Neural cell (in vitro differentiated cells): ENCODE measurements around the gene MMP20. TPM values are rescaled to one million over a fixed set of nuclear protein-coding genes. Genes with fewer than 3 reads are reported as not detected.

Source experiments
- H2AFZ ChIP-seq: fragments of 200-600, 300-800 bp; sonication (generic), shearing (Covaris generic); 2 replicates; pipeline ENCODE4 v1.6.0; 2014; ENCODE audit warnings: low read depth, mild to moderate bottlenecking, antibody characterized with exemption, low read length, moderate library complexity
- H3F3A ChIP-seq: fragments of 200-600 bp; shearing (Covaris generic); 2 replicates; pipeline ENCODE4 v1.6.1; 2016; ENCODE audit warnings: mild to moderate bottlenecking, moderate library complexity, mixed read lengths, antibody characterized with exemption, low read length; ENCODE audit not compliant: insufficient read depth, poor library complexity, severe bottlenecking
- H3K27ac ChIP-seq: fragments of 200-600, 300-800 bp; sonication (generic), shearing (Covaris generic); 2 replicates; pipeline ENCODE4 v1.5.1; 2014; ENCODE audit warnings: mild to moderate bottlenecking, low read length, moderate library complexity
- H3K27me3 ChIP-seq: fragments of 300-800, 200-600 bp; sonication (generic), shearing (Covaris generic); 2 replicates; pipeline ENCODE4 v1.6.0; 2014; ENCODE audit warnings: mild to moderate bottlenecking, low read depth, low read length, moderate library complexity; ENCODE audit not compliant: insufficient read depth
- H3K36me3 ChIP-seq: fragments of 300-800, 200-600 bp; sonication (generic), shearing (Covaris generic); 2 replicates; pipeline ENCODE4 v1.5.1; 2014; ENCODE audit warnings: mild to moderate bottlenecking, antibody characterized with exemption, low read length, moderate library complexity; ENCODE audit not compliant: insufficient read depth
- H3K4me2 ChIP-seq: fragments of 300-800, 200-600 bp; sonication (generic), shearing (Covaris generic); 2 replicates; pipeline ENCODE4 v1.6.0; 2014; ENCODE audit warnings: mild to moderate bottlenecking, low read length
- H3K4me3 ChIP-seq: fragments of 300-800, 200-600 bp; sonication (generic), shearing (Covaris generic); 2 replicates; pipeline ENCODE4 v1.5.1; 2014; ENCODE audit warnings: mild to moderate bottlenecking, low read length, moderate library complexity
- H3K79me2 ChIP-seq: fragments of 200-600 bp; shearing (Covaris generic); replicated peaks from 2 replicates; pipeline ENCODE4 v1.6.0; 2014; ENCODE audit warnings: mild to moderate bottlenecking, low read length, moderate library complexity; ENCODE audit not compliant: insufficient read depth
- H3K9ac ChIP-seq: fragments of 300-800, 200-600 bp; sonication (generic), shearing (Covaris generic); 2 replicates; pipeline ENCODE4 v1.6.1; 2016; ENCODE audit warnings: mild to moderate bottlenecking, low read length, mixed read lengths
- H3K9me2 ChIP-seq: fragments of 200-600 bp; shearing (Covaris generic); 2 replicates; pipeline ENCODE4 v1.6.1; 2016; ENCODE audit warnings: mild to moderate bottlenecking, low read length, mixed read lengths; ENCODE audit not compliant: insufficient read depth
- H3K9me3 ChIP-seq: fragments of 200-600, 300-800 bp; sonication (generic), shearing (Covaris generic); 2 replicates; pipeline ENCODE4 v1.6.1; 2016; ENCODE audit warnings: mild to moderate bottlenecking, mixed run types, low read length, moderate library complexity, mixed read lengths
- H4K20me1 ChIP-seq: fragments of 200-600 bp; shearing (Covaris generic); 2 replicates; pipeline ENCODE4 v1.6.1; 2016; ENCODE audit warnings: mild to moderate bottlenecking, mixed run types; ENCODE audit not compliant: insufficient read depth
- EP300 ChIP-seq: fragments of 450-650 bp; conservative IDR thresholded peaks from 2 replicates; pipeline ENCODE4 v1.6.1; 2014; ENCODE audit warnings: antibody characterized with exemption, mild to moderate bottlenecking, moderate library complexity; ENCODE audit not compliant: poor library complexity, severe bottlenecking
- EZH2 ChIP-seq: fragments of 200-600, 300-800 bp; shearing (Covaris generic), sonication (generic); IDR thresholded peaks from 2 replicates; pipeline ENCODE4 v1.6.1; 2014; ENCODE audit warnings: antibody characterized with exemption, low read length, borderline replicate concordance, mild to moderate bottlenecking; ENCODE audit not compliant: insufficient read depth, poor library complexity, severe bottlenecking
- MXI1 ChIP-seq: fragments of 450-650 bp; conservative IDR thresholded peaks from 2 replicates; pipeline ENCODE4 v1.6.1; 2014; ENCODE audit warnings: antibody characterized with exemption, mild to moderate bottlenecking; ENCODE audit not compliant: poor library complexity, severe bottlenecking
- POLR2AphosphoS5 ChIP-seq: IDR thresholded peaks from 2 replicates; pipeline ENCODE4 v1.6.1; 2012
- RAD21 ChIP-seq: fragments of 450-650 bp; conservative IDR thresholded peaks from 2 replicates; pipeline ENCODE4 v1.6.1; 2014; ENCODE audit warnings: antibody characterized with exemption, mild to moderate bottlenecking, moderate library complexity
- SMC3 ChIP-seq: fragments of 450-650 bp; conservative IDR thresholded peaks from 2 replicates; pipeline ENCODE4 v1.6.1; 2014; ENCODE audit warnings: antibody characterized with exemption, mild to moderate bottlenecking, moderate library complexity; ENCODE audit not compliant: poor library complexity
- TAF1 ChIP-seq: IDR thresholded peaks from 2 replicates; pipeline ENCODE4 v1.6.1; 2012; ENCODE audit warnings: low read depth
- polyA plus RNA-seq: library from polyadenylated mRNA; depleted of rRNA; stranded (reverse); fragments of >200 nt; gene quantifications from 2 replicates; pipeline ENCODE4 v1.2.3, GENCODE V29; 2014
- TF ChIP-seq, protein P1 (sequence below): IDR thresholded peaks from 2 replicates; pipeline ENCODE4 v1.6.1; 2012; ENCODE audit warnings: borderline replicate concordance
- TF ChIP-seq, protein P2 (sequence below): fragments of 450-650 bp; IDR thresholded peaks from 2 replicates; pipeline ENCODE4 v1.5.1; 2014; ENCODE audit warnings: antibody characterized with exemption, mild to moderate bottlenecking, moderate library complexity; ENCODE audit not compliant: poor library complexity, severe bottlenecking

Gene MMP20
- polyA plus RNA-seq, 1 donor from 2014 or later: not detected

- H3K36me3 ChIP-seq: no peaks in the 10 kb centered on the region
- H3K27ac ChIP-seq: no peak overlapping the region
- H2AFZ ChIP-seq: no peak overlapping the region
- no peak overlapping the region for H3K4me2 ChIP-seq
- no peaks in the 10 kb centered on the region for H3K79me2 ChIP-seq
- H3K27me3 ChIP-seq: no peaks in the 10 kb centered on the region
- H3K9me3 ChIP-seq: no peaks in the 10 kb centered on the region
- H3F3A ChIP-seq: no peaks in the 10 kb centered on the region
- H3K4me3 ChIP-seq: no peak overlapping the region
- TF ChIP-seq SMC3 (no peak), TAF1 (no peak), POLR2AphosphoS5 (no peak), EZH2 (no peak), RAD21 (no peak), EP300 (no peak), MXI1 (no peak)
- TF ChIP-seq, protein P1, sequence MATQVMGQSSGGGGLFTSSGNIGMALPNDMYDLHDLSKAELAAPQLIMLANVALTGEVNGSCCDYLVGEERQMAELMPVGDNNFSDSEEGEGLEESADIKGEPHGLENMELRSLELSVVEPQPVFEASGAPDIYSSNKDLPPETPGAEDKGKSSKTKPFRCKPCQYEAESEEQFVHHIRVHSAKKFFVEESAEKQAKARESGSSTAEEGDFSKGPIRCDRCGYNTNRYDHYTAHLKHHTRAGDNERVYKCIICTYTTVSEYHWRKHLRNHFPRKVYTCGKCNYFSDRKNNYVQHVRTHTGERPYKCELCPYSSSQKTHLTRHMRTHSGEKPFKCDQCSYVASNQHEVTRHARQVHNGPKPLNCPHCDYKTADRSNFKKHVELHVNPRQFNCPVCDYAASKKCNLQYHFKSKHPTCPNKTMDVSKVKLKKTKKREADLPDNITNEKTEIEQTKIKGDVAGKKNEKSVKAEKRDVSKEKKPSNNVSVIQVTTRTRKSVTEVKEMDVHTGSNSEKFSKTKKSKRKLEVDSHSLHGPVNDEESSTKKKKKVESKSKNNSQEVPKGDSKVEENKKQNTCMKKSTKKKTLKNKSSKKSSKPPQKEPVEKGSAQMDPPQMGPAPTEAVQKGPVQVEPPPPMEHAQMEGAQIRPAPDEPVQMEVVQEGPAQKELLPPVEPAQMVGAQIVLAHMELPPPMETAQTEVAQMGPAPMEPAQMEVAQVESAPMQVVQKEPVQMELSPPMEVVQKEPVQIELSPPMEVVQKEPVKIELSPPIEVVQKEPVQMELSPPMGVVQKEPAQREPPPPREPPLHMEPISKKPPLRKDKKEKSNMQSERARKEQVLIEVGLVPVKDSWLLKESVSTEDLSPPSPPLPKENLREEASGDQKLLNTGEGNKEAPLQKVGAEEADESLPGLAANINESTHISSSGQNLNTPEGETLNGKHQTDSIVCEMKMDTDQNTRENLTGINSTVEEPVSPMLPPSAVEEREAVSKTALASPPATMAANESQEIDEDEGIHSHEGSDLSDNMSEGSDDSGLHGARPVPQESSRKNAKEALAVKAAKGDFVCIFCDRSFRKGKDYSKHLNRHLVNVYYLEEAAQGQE: no peak
- TF ChIP-seq, protein P2, sequence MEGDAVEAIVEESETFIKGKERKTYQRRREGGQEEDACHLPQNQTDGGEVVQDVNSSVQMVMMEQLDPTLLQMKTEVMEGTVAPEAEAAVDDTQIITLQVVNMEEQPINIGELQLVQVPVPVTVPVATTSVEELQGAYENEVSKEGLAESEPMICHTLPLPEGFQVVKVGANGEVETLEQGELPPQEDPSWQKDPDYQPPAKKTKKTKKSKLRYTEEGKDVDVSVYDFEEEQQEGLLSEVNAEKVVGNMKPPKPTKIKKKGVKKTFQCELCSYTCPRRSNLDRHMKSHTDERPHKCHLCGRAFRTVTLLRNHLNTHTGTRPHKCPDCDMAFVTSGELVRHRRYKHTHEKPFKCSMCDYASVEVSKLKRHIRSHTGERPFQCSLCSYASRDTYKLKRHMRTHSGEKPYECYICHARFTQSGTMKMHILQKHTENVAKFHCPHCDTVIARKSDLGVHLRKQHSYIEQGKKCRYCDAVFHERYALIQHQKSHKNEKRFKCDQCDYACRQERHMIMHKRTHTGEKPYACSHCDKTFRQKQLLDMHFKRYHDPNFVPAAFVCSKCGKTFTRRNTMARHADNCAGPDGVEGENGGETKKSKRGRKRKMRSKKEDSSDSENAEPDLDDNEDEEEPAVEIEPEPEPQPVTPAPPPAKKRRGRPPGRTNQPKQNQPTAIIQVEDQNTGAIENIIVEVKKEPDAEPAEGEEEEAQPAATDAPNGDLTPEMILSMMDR: no peak
- no peaks in the 10 kb centered on the region for H4K20me1 ChIP-seq
- no peaks in the 10 kb centered on the region for H3K9me2 ChIP-seq
- H3K9ac ChIP-seq: no peak overlapping the region
These were observed 33.0 kb downstream of the MMP20 start for GRCh38 chr11:102592131-102592530.

GRCh38 chr11:102591160-102591718 is 33.9 kb downstream of the MMP20 start:
- no peak overlapping the region for H3K9ac ChIP-seq
- no peak overlapping the region for H3K27ac ChIP-seq
- H3F3A ChIP-seq: no peaks in the 10 kb centered on the region
- no peak overlapping the region for H2AFZ ChIP-seq
- no peaks in the 10 kb centered on the region for H4K20me1 ChIP-seq
- H3K4me3 ChIP-seq: no peak overlapping the region
- no peaks in the 10 kb centered on the region for H3K27me3 ChIP-seq
- TF ChIP-seq, protein P1: no peak
- TF ChIP-seq RAD21 (no peak), MXI1 (no peak), SMC3 (no peak), EP300 (no peak), POLR2AphosphoS5 (no peak), EZH2 (no peak), TAF1 (no peak)
- TF ChIP-seq, protein P2: no peak
- H3K9me2 ChIP-seq: no peaks in the 10 kb centered on the region
- H3K79me2 ChIP-seq: no peaks in the 10 kb centered on the region
- no peak overlapping the region for H3K4me2 ChIP-seq
- H3K9me3 ChIP-seq: no peaks in the 10 kb centered on the region
- H3K36me3 ChIP-seq: no peaks in the 10 kb centered on the region
